GM18517 (cell line): ENCODE results near the gene TACC2.

Source experiments
- ATAC-seq: cut with Tn5 transposase; IDR thresholded peaks from one replicate; pipeline ENCODE4 v1.9.1; 2021; ENCODE audit warnings: mild to moderate bottlenecking, moderate library complexity; ENCODE audit not compliant: unreplicated experiment

The TACC2 gene

GRCh38 chr10:122141821-122142640 is 153.1 kb downstream of the TACC2 start:
- ATAC-seq: no peak

- no peak for ATAC-seq
Observed at GRCh38 chr10:122142641-122143237, 153.8 kb downstream of the TACC2 start.

DNA sequence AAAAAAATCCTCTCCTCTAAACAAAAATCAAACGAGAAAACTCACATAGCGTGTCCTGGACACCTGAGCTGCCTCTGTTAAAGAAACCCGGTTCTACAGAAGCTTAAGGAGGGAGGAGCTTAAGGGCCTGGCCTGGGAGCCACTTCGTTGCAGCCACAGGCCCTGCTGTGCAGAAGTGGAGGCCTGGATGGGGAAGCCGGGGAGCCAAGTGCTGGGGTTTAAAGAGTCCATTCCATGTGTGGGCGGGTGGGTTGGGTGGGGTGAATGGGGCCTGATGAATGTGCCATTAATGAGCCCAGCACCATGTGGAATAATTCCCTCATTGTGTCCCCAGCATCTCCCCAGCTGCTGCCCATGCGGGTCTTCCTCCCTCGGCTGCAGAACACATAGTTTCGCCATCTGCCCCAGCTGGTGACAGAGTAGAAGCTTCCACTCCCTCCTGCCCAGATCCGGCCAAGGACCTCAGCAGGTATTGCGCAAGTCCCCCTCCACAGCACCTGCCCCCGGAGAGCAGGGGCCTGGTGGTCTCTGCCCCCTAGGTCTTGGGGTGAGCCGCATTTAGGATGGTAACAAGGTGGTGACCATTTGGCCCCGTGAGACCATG is 154.4 kb downstream of the TACC2 start:
- ATAC-seq: no peak

GRCh38 chr10:122144199-122144598 is 155.2 kb downstream of the TACC2 start:
- no peak for ATAC-seq

GRCh38 chr10:122145113-122145512 is 156.2 kb downstream of the TACC2 start:
- ATAC-seq: no peak

DNA sequence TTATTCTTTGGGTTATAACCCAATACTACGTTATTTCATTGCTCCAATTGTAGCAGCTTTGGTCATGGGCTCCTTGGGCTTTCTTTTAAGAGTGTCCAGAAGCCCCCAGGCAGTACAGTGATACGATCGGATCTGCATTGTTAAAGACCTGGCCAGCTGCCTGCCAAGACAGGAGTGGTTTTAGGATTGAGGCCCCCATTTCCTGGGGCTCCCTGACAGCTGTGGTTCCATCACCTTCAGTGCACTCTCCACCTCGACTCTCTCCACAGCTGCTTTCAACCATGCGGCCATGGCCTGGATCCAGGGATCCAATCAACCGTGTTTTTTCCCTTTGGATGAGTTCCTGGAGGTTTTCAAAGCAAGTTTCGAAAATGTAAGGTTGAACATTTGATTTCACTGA is 158.7 kb downstream of the TACC2 start:
- ATAC-seq: no peak

DNA sequence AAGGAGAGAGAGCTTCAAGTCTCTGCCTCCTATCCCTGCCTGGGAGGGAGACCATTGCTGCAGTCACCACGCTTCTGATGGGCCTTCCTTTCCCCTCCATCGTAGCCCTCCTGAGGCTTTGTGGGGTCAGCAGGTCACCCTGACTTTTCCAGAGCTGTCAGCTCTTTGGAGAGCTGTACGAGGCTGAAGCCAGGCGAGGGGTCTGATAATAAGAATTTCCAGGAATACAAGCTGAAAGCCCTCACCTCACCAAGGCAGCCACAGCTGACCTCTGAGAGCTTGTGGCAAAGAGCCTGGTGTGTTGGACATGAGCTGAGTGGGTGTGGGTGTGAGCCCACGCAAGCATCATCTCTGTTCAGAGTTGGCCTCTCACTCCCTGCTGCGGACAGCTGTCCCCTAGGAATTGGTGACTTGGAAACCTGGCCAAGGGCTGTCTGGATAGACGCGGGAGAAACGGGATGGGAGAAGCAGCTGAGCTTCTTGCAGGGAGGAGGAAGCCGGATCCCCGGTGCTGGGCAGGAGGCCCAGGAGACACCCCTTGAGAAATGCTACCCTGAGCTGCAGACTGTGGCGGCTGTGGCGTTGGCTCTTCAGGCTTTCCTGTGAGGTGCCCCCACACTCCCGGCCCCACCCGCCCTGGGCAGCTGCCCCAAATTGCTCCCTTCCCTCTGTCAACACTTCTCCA is 160.1 kb downstream of the TACC2 start:
- no peak for ATAC-seq

GRCh38 chr10:122149561-122150505 is 160.9 kb downstream of the TACC2 start:
- no peak for ATAC-seq

- no peak for ATAC-seq
Observed at GRCh38 chr10:122151121-122151694, 162.2 kb downstream of the TACC2 start.

DNA sequence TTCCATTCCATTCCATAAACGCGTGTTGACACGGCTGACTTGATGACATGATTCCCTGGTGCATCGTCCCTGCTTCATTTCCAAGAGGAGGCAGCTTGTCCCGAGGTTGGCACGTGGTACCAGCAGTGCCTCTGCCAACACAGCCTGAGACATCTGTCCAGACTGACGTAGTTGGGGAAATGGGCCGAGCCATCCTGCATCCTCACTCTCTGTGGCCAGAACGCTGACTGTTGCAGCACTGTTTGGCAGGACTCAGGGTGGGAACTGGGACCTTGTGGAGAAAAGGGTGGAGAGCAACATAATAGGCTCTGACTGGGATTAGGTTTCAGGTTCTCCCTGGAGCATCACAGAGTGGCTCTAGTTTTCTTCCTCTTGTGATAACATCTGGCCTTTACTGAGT is 163.6 kb downstream of the TACC2 start:
- no peak for ATAC-seq

- no peak for ATAC-seq
Observed at GRCh38 chr10:122154031-122154544, 165.1 kb downstream of the TACC2 start.

- no peak for ATAC-seq
Observed at GRCh38 chr10:122154545-122155366, 165.8 kb downstream of the TACC2 start.

GRCh38 chr10:122157451-122157850 is 168.5 kb downstream of the TACC2 start:
- ATAC-seq: no peak

- no peak for ATAC-seq
Observed at GRCh38 chr10:122158362-122158761, 169.4 kb downstream of the TACC2 start.

GRCh38 chr10:122159141-122159970 is 170.4 kb downstream of the TACC2 start:
- no peak for ATAC-seq

- ATAC-seq: no peak
Observed at GRCh38 chr10:122161795-122162194, 172.8 kb downstream of the TACC2 start.

- no peak for ATAC-seq
Observed at GRCh38 chr10:122162671-122163173, 173.8 kb downstream of the TACC2 start.
